GM23338 (cell line): Measurements from ENCODE around the gene TMA7B. TPM values are rescaled to one million over a fixed set of nuclear protein-coding genes. Genes with fewer than 3 reads are reported as not detected.

Experiments
- CREB1 ChIP-seq: fragments of 250-450 bp; sonication (Bioruptor Pico); IDR thresholded peaks from 2 replicates; pipeline ENCODE4 v1.5.0; 2020; ENCODE audit warnings: low read depth, mild to moderate bottlenecking, moderate library complexity
- EZH2 ChIP-seq: fragments of 200-600 bp; sonication (generic); IDR thresholded peaks from one replicate; pipeline ENCODE4 v1.8.0; 2017; ENCODE audit warnings: antibody characterized with exemption, mild to moderate bottlenecking, low read depth; ENCODE audit not compliant: unreplicated experiment
- EZH2phosphoT487 ChIP-seq: fragments of 200-600 bp; sonication (generic); IDR thresholded peaks from one replicate; pipeline ENCODE4 v1.8.1; 2018; ENCODE audit warnings: antibody characterized with exemption; ENCODE audit not compliant: unreplicated experiment
- POLR2AphosphoS5 ChIP-seq: IDR thresholded peaks from 2 replicates; pipeline ENCODE4 v1.6.1; 2016; ENCODE audit warnings: antibody characterized with exemption, low read depth
- REST ChIP-seq: IDR thresholded peaks from one replicate; pipeline ENCODE4 v1.6.1; 2018; ENCODE audit warnings: antibody characterized with exemption; ENCODE audit not compliant: unreplicated experiment
- ZNF331 ChIP-seq: fragments of 250-450 bp; sonication (Bioruptor Pico); IDR thresholded peaks from 2 replicates; pipeline ENCODE4 v1.5.0; 2020; ENCODE audit warnings: low read depth, mild to moderate bottlenecking, moderate library complexity
- ZNF462 ChIP-seq: fragments of 250-450 bp; sonication (Bioruptor Pico); IDR thresholded peaks from 2 replicates; pipeline ENCODE4 v1.5.0; 2020; ENCODE audit warnings: mild to moderate bottlenecking, moderate library complexity
- polyA plus RNA-seq: library from polyadenylated mRNA; unstranded; fragments of >200 nt; fragmentation: Nextera tagmentation; extraction: Ambion mirVana; gene quantifications from 2 replicates; pipeline ENCODE4 v1.2.1, GENCODE V29; 2016
- total RNA-seq: library from RNA; depleted of rRNA; stranded (reverse); fragments of >200 nt; shearing (Covaris generic); gene quantifications from 2 replicates; pipeline ENCODE4 v1.2.3, GENCODE V29; 2014

Gene TMA7B
- total and polyA plus RNA-seq, 2 experiments from 2014 or later: not detected

- TF ChIP-seq REST (no peak), ZNF462 (CRISPR knock-in tag) (no peak), ZNF331 (CRISPR knock-in tag) (no peak), EZH2phosphoT487 (no peak), EZH2 (no peak), POLR2AphosphoS5 (no peak), CREB1 (CRISPR knock-in tag) (no peak)
Measured at GRCh38 chr22:39935612-39936011, 24.6 kb upstream of the TMA7B start (continued).
